Upper lobe of left lung (tissue), 4 donors: Measurements from ENCODE around the gene ANO2.

ENCODE experiments used
- POLR2A ChIP-seq, 4 donors: fragments of 450-650 bp; IDR thresholded peaks; one replicate each; pipeline ENCODE4 v1.5.1; 2016 to 2017; ENCODE audit warnings: antibody characterized with exemption in 4 of 4, mild to moderate bottlenecking in 2 of 4
- TF ChIP-seq, protein P1 (sequence below), 6 experiments: fragments of 450-650 bp in 4 of 6; fragments of 200-600 bp in 2 of 6; sonication (generic) in 2 of 6; IDR thresholded peaks; one replicate each; pipeline ENCODE4 v1.5.1; 2016 to 2019; ENCODE audit warnings: antibody characterized with exemption in 6 of 6

DNA sequence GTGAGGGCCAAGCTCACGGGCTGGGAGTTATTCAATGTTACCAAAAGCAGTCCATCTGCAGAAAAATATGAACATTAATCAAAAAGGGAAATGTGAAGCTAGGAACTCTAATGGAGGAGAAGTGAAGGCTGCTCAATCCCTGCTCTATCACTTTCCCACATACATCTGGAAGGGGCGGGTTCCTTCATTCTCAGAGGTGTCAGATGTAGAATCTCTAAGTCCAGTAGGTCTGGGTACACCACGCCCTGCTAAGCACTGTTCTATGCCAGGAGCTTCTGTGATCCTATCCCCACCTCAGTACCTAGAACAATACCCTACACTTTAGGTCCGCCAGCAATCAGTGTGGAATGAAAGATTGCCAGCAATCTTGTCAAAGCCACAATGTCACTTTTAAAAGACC, 37.0 kb upstream of the ANO2 start:
- TF ChIP-seq, protein P1, sequence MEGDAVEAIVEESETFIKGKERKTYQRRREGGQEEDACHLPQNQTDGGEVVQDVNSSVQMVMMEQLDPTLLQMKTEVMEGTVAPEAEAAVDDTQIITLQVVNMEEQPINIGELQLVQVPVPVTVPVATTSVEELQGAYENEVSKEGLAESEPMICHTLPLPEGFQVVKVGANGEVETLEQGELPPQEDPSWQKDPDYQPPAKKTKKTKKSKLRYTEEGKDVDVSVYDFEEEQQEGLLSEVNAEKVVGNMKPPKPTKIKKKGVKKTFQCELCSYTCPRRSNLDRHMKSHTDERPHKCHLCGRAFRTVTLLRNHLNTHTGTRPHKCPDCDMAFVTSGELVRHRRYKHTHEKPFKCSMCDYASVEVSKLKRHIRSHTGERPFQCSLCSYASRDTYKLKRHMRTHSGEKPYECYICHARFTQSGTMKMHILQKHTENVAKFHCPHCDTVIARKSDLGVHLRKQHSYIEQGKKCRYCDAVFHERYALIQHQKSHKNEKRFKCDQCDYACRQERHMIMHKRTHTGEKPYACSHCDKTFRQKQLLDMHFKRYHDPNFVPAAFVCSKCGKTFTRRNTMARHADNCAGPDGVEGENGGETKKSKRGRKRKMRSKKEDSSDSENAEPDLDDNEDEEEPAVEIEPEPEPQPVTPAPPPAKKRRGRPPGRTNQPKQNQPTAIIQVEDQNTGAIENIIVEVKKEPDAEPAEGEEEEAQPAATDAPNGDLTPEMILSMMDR (IDR thresholded peaks at IDR 0.05), result no peak
- TF ChIP-seq POLR2A (IDR thresholded peaks at IDR 0.05), result no peak
